Measurements from ENCODE around the gene ASCC1.

ASCC1 gene

DNA sequence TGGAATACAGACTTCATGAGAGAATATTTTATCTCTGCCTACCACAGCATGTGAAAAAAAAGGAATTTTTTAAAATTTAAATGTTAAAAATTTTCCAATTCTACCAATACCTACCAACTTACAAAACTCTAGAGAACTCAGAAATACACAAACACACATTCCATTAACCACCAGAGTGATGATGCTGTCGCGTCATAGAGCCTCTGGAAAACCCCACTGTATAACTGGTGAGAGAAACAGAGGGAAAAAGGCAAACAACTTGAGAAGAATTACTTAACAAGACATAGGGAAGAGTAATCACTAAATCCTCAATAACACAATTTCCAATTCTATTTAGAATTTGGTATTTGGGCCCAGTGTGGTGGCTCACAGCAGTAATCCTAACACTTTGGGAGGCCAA, 121.5 kb downstream of the ASCC1 start:
- no peak for TF ChIP-seq CTCF (IDR thresholded peaks at IDR 0.05; ENCODE audit: borderline replicate concordance, extremely low read depth, low read length, poor library complexity, severe bottlenecking)
- TF ChIP-seq EZH2 (IDR thresholded peaks at IDR 0.05; ENCODE audit: borderline replicate concordance, low read depth, low read length, severe bottlenecking) = no peak
- no peak for ATAC-seq (ENCODE audit: insufficient read depth, low read depth)
- Histone ChIP-seq H3K9me3 (ENCODE audit: insufficient read depth, low read length, severe bottlenecking) (no peaks in the 10 kb centered on the region), H3K4me3 (ENCODE audit: low read depth in 1 of 2, low read length in 2 of 2) (no peak overlapping the region), H3K79me2 (ENCODE audit: insufficient read depth, low read length) (no peaks in the 10 kb centered on the region), H3K4me2 (ENCODE audit: insufficient read depth, low read length) (no peak overlapping the region), H3K4me1 (ENCODE audit: insufficient read depth, low read length) (no peaks in the 10 kb centered on the region), H3K27ac (ENCODE audit: low read length) (no peak overlapping the region), H3K27me3 (ENCODE audit: insufficient read depth, low read length, poor library complexity) (peaks cover 6% of the 10 kb centered on the region), H3K9ac (ENCODE audit: low read depth, low read length) (no peak overlapping the region), H3K36me3 (ENCODE audit: insufficient read depth, low read length) (peaks cover 19% of the 10 kb centered on the region), H2AFZ (ENCODE audit: low read depth, low read length) (no peak overlapping the region), H4K20me1 (ENCODE audit: insufficient read depth, low read length) (no peaks in the 10 kb centered on the region)
- DNase-seq = no peak

GRCh38 chr10:72093450-72093849, 122.6 kb downstream of the ASCC1 start:
- no peaks in the 10 kb centered on the region for H3K79me2 ChIP-seq (ENCODE audit: insufficient read depth, low read length)
- no peaks in the 10 kb centered on the region; the same call in 1 of the 2 replicates for H4K20me1 ChIP-seq (ENCODE audit: insufficient read depth, low read length)
- H3K4me2 ChIP-seq (ENCODE audit: insufficient read depth, low read length) = no peak overlapping the region
- no peak overlapping the region for H3K27ac ChIP-seq (ENCODE audit: low read length)
- no peak overlapping the region for H3K4me3 ChIP-seq (ENCODE audit: low read depth in 1 of 2, low read length in 2 of 2)
- no peak for TF ChIP-seq CTCF (IDR thresholded peaks at IDR 0.05; ENCODE audit: borderline replicate concordance, extremely low read depth, low read length, poor library complexity, severe bottlenecking)
- TF ChIP-seq EZH2 (IDR thresholded peaks at IDR 0.05; ENCODE audit: borderline replicate concordance, low read depth, low read length, severe bottlenecking) = no peak
- DNase-seq = no peak
- no peaks in the 10 kb centered on the region for H3K9me3 ChIP-seq (ENCODE audit: insufficient read depth, low read length, severe bottlenecking)
- H2AFZ ChIP-seq (ENCODE audit: low read depth, low read length) = no peak overlapping the region
- no peak for ATAC-seq (ENCODE audit: insufficient read depth, low read depth)
- no peak overlapping the region for H3K9ac ChIP-seq (ENCODE audit: low read depth, low read length)
- peaks cover 15% of the 10 kb centered on the region for H3K36me3 ChIP-seq (ENCODE audit: insufficient read depth, low read length)
- peaks cover 16% of the 10 kb centered on the region for H3K27me3 ChIP-seq (ENCODE audit: insufficient read depth, low read length, poor library complexity)
- peaks cover 4% of the 10 kb centered on the region for H3K4me1 ChIP-seq (ENCODE audit: insufficient read depth, low read length)

- Histone ChIP-seq H3K36me3 (ENCODE audit: insufficient read depth, low read length) (peaks cover 15% of the 10 kb centered on the region), H3K27me3 (ENCODE audit: insufficient read depth, low read length, poor library complexity) (peaks cover 20% of the 10 kb centered on the region), H3K4me3 (ENCODE audit: low read depth in 1 of 2, low read length in 2 of 2) (no peak overlapping the region), H4K20me1 (ENCODE audit: insufficient read depth, low read length) (no peaks in the 10 kb centered on the region; the same call in 1 of the 2 replicates), H3K27ac (ENCODE audit: low read length) (no peak overlapping the region), H3K9ac (ENCODE audit: low read depth, low read length) (no peak overlapping the region), H3K9me3 (ENCODE audit: insufficient read depth, low read length, severe bottlenecking) (no peaks in the 10 kb centered on the region), H3K79me2 (ENCODE audit: insufficient read depth, low read length) (no peaks in the 10 kb centered on the region), H3K4me1 (ENCODE audit: insufficient read depth, low read length) (peaks cover 8% of the 10 kb centered on the region), H2AFZ (ENCODE audit: low read depth, low read length) (no peak overlapping the region), H3K4me2 (ENCODE audit: insufficient read depth, low read length) (no peak overlapping the region)
- TF ChIP-seq EZH2 (IDR thresholded peaks at IDR 0.05; ENCODE audit: borderline replicate concordance, low read depth, low read length, severe bottlenecking) = no peak
- TF ChIP-seq CTCF (IDR thresholded peaks at IDR 0.05; ENCODE audit: borderline replicate concordance, extremely low read depth, low read length, poor library complexity, severe bottlenecking) = no peak
- no peak for ATAC-seq (ENCODE audit: insufficient read depth, low read depth)
- DNase-seq = no peak
Measured at GRCh38 chr10:72092987-72093386, 123.1 kb downstream of the ASCC1 start.

Data from DND-41 (cell line).